SK-N-SH (cell line): ENCODE measurements around the gene EHD2. TPM values are rescaled to one million over a fixed set of nuclear protein-coding genes. Genes with fewer than 3 reads are reported as not detected.

Experiments
- CTCF ChIA-PET: fragments of 300-600, 350-600 bp; formaldehyde crosslinking; extraction: SDS; loops from one replicate; lab custom pipeline; 2021; lab: Yijun Ruan, JAX
- POLR2A ChIA-PET: fragments of 350-600 bp; sonication (Branson Sonifier 250); formaldehyde crosslinking; extraction: SDS; loops from one replicate; lab custom pipeline; 2020; ENCODE audit warnings: antibody characterized with exemption, inconsistent platforms; lab: Yijun Ruan, JAX
- DNase-seq: peaks from one replicate; pipeline ENCODE4 v3.0.0; 2012
- H2AFZ ChIP-seq: fragments of 200-600 bp; sonication (generic); 2 replicates; pipeline ENCODE4 v1.8.1; 2016; ENCODE audit warnings: antibody characterized with exemption, mild to moderate bottlenecking, low read depth
- H3F3A ChIP-seq: fragments of 200-600 bp; sonication (generic); replicated peaks from 2 replicates; pipeline ENCODE3; 2016; ENCODE audit warnings: antibody characterized with exemption, mild to moderate bottlenecking; ENCODE audit not compliant: insufficient read depth
- H3K27ac ChIP-seq, 2 experiments: fragments of 200-500 bp in 1 of 2; fragments of 200-600 bp in 1 of 2; sonication (Bioruptor generic) in 1 of 2; sonication (generic), shearing (Covaris generic) in 1 of 2; 2 replicates each; pipeline versions ENCODE4 v1.5.1 to v1.6.1; 2014 to 2016; ENCODE audit warnings: low read depth in 2 of 2, inconsistent platforms in 1 of 2, low read length in 1 of 2, mild to moderate bottlenecking in 1 of 2, mixed read lengths in 1 of 2
- H3K27me3 ChIP-seq: fragments of 200-600 bp; sonication (generic), shearing (Covaris generic); 2 replicates; pipeline ENCODE4 v1.6.1; 2016; ENCODE audit warnings: mixed run types; ENCODE audit not compliant: insufficient read depth
- H3K36me3 ChIP-seq, 2 experiments: fragments of 200-500 bp in 1 of 2; fragments of 200-600 bp in 1 of 2; sonication (Bioruptor generic) in 1 of 2; sonication (generic) in 1 of 2; replicated peaks in 1 of 2; 2 replicates each; pipeline versions ENCODE3 to v1.5.1; 2014 to 2016; ENCODE audit warnings: low read length in 1 of 2, mild to moderate bottlenecking in 1 of 2; ENCODE audit not compliant: insufficient read depth in 2 of 2, control insufficient read depth in 1 of 2
- H3K4me1 ChIP-seq, 2 experiments: fragments of 200-500 bp in 1 of 2; fragments of 200-600 bp in 1 of 2; sonication (Bioruptor generic) in 1 of 2; sonication (generic), shearing (Covaris generic) in 1 of 2; 2 replicates each; pipeline versions ENCODE4 v1.5.1 to v1.6.1; 2014 to 2016; ENCODE audit warnings: low read depth in 1 of 2, low read length in 1 of 2, mixed run types in 1 of 2; ENCODE audit not compliant: insufficient read depth in 2 of 2, control insufficient read depth in 1 of 2
- H3K4me2 ChIP-seq: fragments of 200-600 bp; sonication (generic), shearing (Covaris generic); 2 replicates; pipeline ENCODE4 v1.6.1; 2017; ENCODE audit warnings: mixed run types
- H3K4me3 ChIP-seq, 2 experiments: fragments of 200-500 bp in 1 of 2; fragments of 200-600 bp in 1 of 2; sonication (Bioruptor generic) in 1 of 2; sonication (generic), shearing (Covaris generic) in 1 of 2; 2 replicates each; pipeline versions ENCODE4 v1.5.1 to v1.8.1; 2014 to 2016; ENCODE audit warnings: low read depth in 2 of 2, inconsistent platforms in 1 of 2, low read length in 1 of 2, mild to moderate bottlenecking in 1 of 2, mixed read lengths in 1 of 2, moderate library complexity in 1 of 2
- H3K79me2 ChIP-seq: fragments of 200-600 bp; sonication (generic); 2 replicates; pipeline ENCODE4 v1.8.1; 2017; ENCODE audit warnings: mild to moderate bottlenecking; ENCODE audit not compliant: insufficient read depth
- H3K9ac ChIP-seq: fragments of 200-600 bp; sonication (generic); 2 replicates; pipeline ENCODE4 v1.6.1; 2017; ENCODE audit warnings: mixed run types
- H3K9me2 ChIP-seq: fragments of 200-600 bp; sonication (generic); 2 replicates; pipeline ENCODE4 v1.6.1; 2017; ENCODE audit warnings: mixed run types
- H3K9me3 ChIP-seq: fragments of 200-600 bp; sonication (generic); 2 replicates; pipeline ENCODE4 v1.6.1; 2017; ENCODE audit warnings: mixed run types, mild to moderate bottlenecking, moderate library complexity
- H4K20me1 ChIP-seq: fragments of 200-600 bp; sonication (generic); 2 replicates; pipeline ENCODE4 v1.6.1; 2017; ENCODE audit warnings: mild to moderate bottlenecking, mixed run types; ENCODE audit not compliant: insufficient read depth
- CTCF ChIP-seq: fragments of 200-600 bp; sonication (generic); IDR thresholded peaks from 2 replicates; pipeline ENCODE4 v1.6.1; 2017; ENCODE audit warnings: antibody characterized with exemption, mild to moderate bottlenecking, moderate library complexity
- FOXJ3 ChIP-seq: sonication (generic); formaldehyde crosslinking; IDR thresholded peaks from 2 replicates; pipeline ENCODE4 v1.5.1; 2020; ENCODE audit warnings: mild to moderate bottlenecking, missing genetic modification reagents
- FOXM1 ChIP-seq: IDR thresholded peaks from 2 replicates; pipeline ENCODE4 v1.4.0; 2012; ENCODE audit warnings: low read depth, mild to moderate bottlenecking
- GATA2 ChIP-seq: sonication (generic); formaldehyde crosslinking; IDR thresholded peaks from 2 replicates; pipeline ENCODE4 v1.5.0; 2020; ENCODE audit warnings: mild to moderate bottlenecking, missing genetic modification reagents
- NFIC ChIP-seq: IDR thresholded peaks from 2 replicates; pipeline ENCODE4 v1.4.0; 2012; ENCODE audit warnings: borderline replicate concordance
- POLR2AphosphoS5 ChIP-seq: IDR thresholded peaks from 2 replicates; pipeline ENCODE4 v1.6.1; 2012; ENCODE audit warnings: low read depth, low read length
- RAD21 ChIP-seq: IDR thresholded peaks from 2 replicates; pipeline ENCODE4 v1.6.1; 2012; ENCODE audit warnings: mild to moderate bottlenecking, low read length
- RFX5 ChIP-seq: IDR thresholded peaks from 2 replicates; pipeline ENCODE4 v1.6.1; 2012; ENCODE audit warnings: mild to moderate bottlenecking, improper control_type of control experiment, low read length
- SMC3 ChIP-seq: IDR thresholded peaks from 2 replicates; pipeline ENCODE4 v1.6.1; 2012; ENCODE audit warnings: low read depth, low read length, improper control_type of control experiment
- TAF1 ChIP-seq: IDR thresholded peaks from 2 replicates; pipeline ENCODE4 v1.6.1; 2012; ENCODE audit warnings: low read depth, mild to moderate bottlenecking, low read length, moderate library complexity, borderline replicate concordance
- USF2 ChIP-seq: fragments of 150-350 bp; IDR thresholded peaks from 2 replicates; pipeline ENCODE4 v1.6.1; 2017; ENCODE audit warnings: antibody characterized with exemption, low read length, low read depth, borderline replicate concordance
- WGBS: methylation state at CpG from one replicate; pipeline ENCODE4 v1.1.6; 2017; ENCODE audit warnings: low lambda C conversion rate; 5-methylcytosine and 5-hydroxymethylcytosine counted together
- polyA plus RNA-seq, 3 experiments: library from polyadenylated mRNA; depleted of rRNA; stranded (reverse); fragments of >200 nt; gene quantifications; 2 replicates each; pipeline ENCODE4 v1.2.3, GENCODE V29; 2012
- TF ChIP-seq, protein P1 (sequence below): IDR thresholded peaks from 2 replicates; pipeline ENCODE4; 2012

EHD2 gene
- polyA plus RNA-seq, 1 of the 3 experiments (the other 2 are of a cell fraction) = 55.5 TPM

DNA sequence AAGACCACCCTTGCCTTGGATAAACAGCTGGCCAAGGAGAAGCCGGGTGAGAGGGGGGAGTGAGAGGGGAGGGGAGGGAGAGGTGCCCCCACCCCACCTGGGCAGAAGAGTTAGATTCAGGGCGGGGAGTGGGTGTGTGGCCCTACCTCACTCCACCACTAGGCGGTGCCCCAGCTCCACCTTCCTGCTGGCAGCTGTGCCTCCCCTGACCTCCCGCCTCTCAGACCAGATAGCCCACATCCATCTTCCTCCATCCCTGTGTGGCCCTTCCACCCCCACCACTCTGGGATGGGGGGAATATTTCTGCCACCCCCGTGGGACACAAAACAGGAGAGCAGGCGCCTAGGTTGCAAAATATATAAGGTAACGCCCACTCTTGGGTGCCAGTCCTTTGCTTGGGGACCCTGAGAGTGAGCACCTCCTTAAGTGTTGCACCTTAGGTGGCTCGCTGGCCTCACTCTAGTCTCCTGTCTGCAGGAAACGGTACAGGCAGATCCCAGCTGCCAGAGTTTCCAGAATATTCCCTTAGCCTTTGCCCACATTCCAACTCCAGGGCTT is 13.8 kb upstream of the EHD2 start:
- POLR2A ChIA-PET = interaction anchor here (0.6 kb wide), 1 partner anchor 20 kb away, joined by 3 read pairs; no protein-coding TSS in a partner anchor
- peak; percentile 95 for DNase-seq
- no peak overlapping the region for H3K4me2 ChIP-seq
- no peak overlapping the region for H3K9ac ChIP-seq
- no peaks in the 10 kb centered on the region for H3K9me2 ChIP-seq
- H3K9me3 ChIP-seq = no peaks in the 10 kb centered on the region
- peaks cover 16 to 22% of the 10 kb centered on the region in 2 experiments for H3K36me3 ChIP-seq
- H3F3A ChIP-seq = peaks cover 5% of the 10 kb centered on the region
- no peaks in the 10 kb centered on the region for H3K27me3 ChIP-seq
- H4K20me1 ChIP-seq = 0 out of 2 replicates have a peak, but pooled peaks cover 6% of the 10 kb centered on the region
- CTCF ChIA-PET = interaction anchor here (0.6 to 23.1 kb wide), 37 partner anchors 10 to 424 kb away, joined by 3 to 475 read pairs (median 5); partner anchors contain the start of genes EHD2, KPTN, NAPA and NOP53
- H3K4me3 ChIP-seq = no peak overlapping the region; a peak in 1 of 4 replicates
- H3K79me2 ChIP-seq = no peaks in the 10 kb centered on the region
- no peak overlapping the region for H2AFZ ChIP-seq
- WGBS = 60% methylated on average over 9 of the region's 9 CpGs
- H3K4me1 ChIP-seq = no peaks in the 10 kb centered on the region; a peak in 1 of 4 replicates
- TF ChIP-seq FOXJ3 = no peak
- TF ChIP-seq GATA2 (CRISPR knock-in tag) = no peak
- TF ChIP-seq RFX5 = no peak
- no peak for TF ChIP-seq TAF1
- no peak for TF ChIP-seq POLR2AphosphoS5
- no peak for TF ChIP-seq USF2
- peak; percentile 64; the same call in 1 of the 2 replicates for TF ChIP-seq SMC3
- no peak for TF ChIP-seq FOXM1
- TF ChIP-seq RAD21 = peak; percentile 76
- TF ChIP-seq, protein P1, sequence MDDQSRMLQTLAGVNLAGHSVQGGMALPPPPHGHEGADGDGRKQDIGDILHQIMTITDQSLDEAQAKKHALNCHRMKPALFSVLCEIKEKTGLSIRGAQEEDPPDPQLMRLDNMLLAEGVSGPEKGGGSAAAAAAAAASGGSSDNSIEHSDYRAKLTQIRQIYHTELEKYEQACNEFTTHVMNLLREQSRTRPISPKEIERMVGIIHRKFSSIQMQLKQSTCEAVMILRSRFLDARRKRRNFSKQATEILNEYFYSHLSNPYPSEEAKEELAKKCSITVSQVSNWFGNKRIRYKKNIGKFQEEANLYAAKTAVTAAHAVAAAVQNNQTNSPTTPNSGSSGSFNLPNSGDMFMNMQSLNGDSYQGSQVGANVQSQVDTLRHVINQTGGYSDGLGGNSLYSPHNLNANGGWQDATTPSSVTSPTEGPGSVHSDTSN = no peak
- TF ChIP-seq CTCF = peak; percentile 77
- no peak for TF ChIP-seq NFIC
- H3K27ac ChIP-seq = no peak overlapping the region
